ENCODE measurements around the gene PPP2R2C. TPM values are rescaled to one million over a fixed set of nuclear protein-coding genes. Genes with fewer than 3 reads are reported as not detected.

The PPP2R2C gene
- total RNA-seq, 2 experiments from 2014 or later = not detected

- CTCF ChIA-PET (ENCODE audit: unreplicated experiment) = no interaction called here
- H3K9me2 ChIP-seq (ENCODE audit: insufficient read depth, low read length) = no peaks in the 10 kb centered on the region
- H2AFZ ChIP-seq (ENCODE audit: low read length) = no peak overlapping the region
- no peak overlapping the region for H3K4me3 ChIP-seq (ENCODE audit: low read depth, low read length, poor library complexity, severe bottlenecking)
- DNase-seq (ENCODE audit: low spot score) = no peak
- POLR2A ChIA-PET = no interaction called here
- no peaks in the 10 kb centered on the region for H4K20me1 ChIP-seq (ENCODE audit: insufficient read depth, low read length)
- H3K36me3 ChIP-seq (ENCODE audit: insufficient read depth, low read length) = no peaks in the 10 kb centered on the region
- H3K4me1 ChIP-seq (ENCODE audit: insufficient read depth, low read length, poor library complexity, severe bottlenecking) = no peaks in the 10 kb centered on the region
- BruUV-seq (replicated peaks) = no TSS peak
- no peaks in the 10 kb centered on the region for H3K79me2 ChIP-seq (ENCODE audit: insufficient read depth, low read depth, low read length)
- H3K27ac ChIP-seq (ENCODE audit: low read depth, low read length, poor library complexity, severe bottlenecking) = no peak overlapping the region
- H3K9me3 ChIP-seq (ENCODE audit: low read length) = peaks cover 12% of the 10 kb centered on the region
- no peak for TF ChIP-seq EZH2phosphoT487 (IDR thresholded peaks at IDR 0.05; ENCODE audit: borderline replicate concordance, low read depth, low read length)
- TF ChIP-seq, protein P1, sequence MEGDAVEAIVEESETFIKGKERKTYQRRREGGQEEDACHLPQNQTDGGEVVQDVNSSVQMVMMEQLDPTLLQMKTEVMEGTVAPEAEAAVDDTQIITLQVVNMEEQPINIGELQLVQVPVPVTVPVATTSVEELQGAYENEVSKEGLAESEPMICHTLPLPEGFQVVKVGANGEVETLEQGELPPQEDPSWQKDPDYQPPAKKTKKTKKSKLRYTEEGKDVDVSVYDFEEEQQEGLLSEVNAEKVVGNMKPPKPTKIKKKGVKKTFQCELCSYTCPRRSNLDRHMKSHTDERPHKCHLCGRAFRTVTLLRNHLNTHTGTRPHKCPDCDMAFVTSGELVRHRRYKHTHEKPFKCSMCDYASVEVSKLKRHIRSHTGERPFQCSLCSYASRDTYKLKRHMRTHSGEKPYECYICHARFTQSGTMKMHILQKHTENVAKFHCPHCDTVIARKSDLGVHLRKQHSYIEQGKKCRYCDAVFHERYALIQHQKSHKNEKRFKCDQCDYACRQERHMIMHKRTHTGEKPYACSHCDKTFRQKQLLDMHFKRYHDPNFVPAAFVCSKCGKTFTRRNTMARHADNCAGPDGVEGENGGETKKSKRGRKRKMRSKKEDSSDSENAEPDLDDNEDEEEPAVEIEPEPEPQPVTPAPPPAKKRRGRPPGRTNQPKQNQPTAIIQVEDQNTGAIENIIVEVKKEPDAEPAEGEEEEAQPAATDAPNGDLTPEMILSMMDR (conservative IDR thresholded peaks at IDR 0.05; ENCODE audit: low read length) = no peak
- intact Hi-C loops (cut with micrococcal nuclease; ENCODE audit: unreplicated experiment) = no loop called here
- no peak overlapping the region for H3K4me2 ChIP-seq (ENCODE audit: low read length)
Measured at GRCh38 chr4:6502747-6503465, 30.5 kb upstream of the PPP2R2C start.

GRCh38 chr4:6502147-6502546 is 29.7 kb upstream of the PPP2R2C start:
- DNase-seq (ENCODE audit: low spot score) = no peak
- Histone ChIP-seq H3K4me2 (ENCODE audit: low read length) (no peak overlapping the region), H3K4me3 (ENCODE audit: low read depth, low read length, poor library complexity, severe bottlenecking) (no peak overlapping the region), H3K27ac (ENCODE audit: low read depth, low read length, poor library complexity, severe bottlenecking) (no peak overlapping the region), H4K20me1 (ENCODE audit: insufficient read depth, low read length) (no peaks in the 10 kb centered on the region), H3K36me3 (ENCODE audit: insufficient read depth, low read length) (no peaks in the 10 kb centered on the region), H2AFZ (ENCODE audit: low read length) (no peak overlapping the region), H3K79me2 (ENCODE audit: insufficient read depth, low read depth, low read length) (no peaks in the 10 kb centered on the region), H3K4me1 (ENCODE audit: insufficient read depth, low read length, poor library complexity, severe bottlenecking) (no peaks in the 10 kb centered on the region), H3K9me3 (ENCODE audit: low read length) (peaks cover 12% of the 10 kb centered on the region), H3K9me2 (ENCODE audit: insufficient read depth, low read length) (no peaks in the 10 kb centered on the region)
- no TSS peak for BruUV-seq (replicated peaks)
- TF ChIP-seq, protein P1 (conservative IDR thresholded peaks at IDR 0.05; ENCODE audit: low read length) = no peak
- no peak for TF ChIP-seq EZH2phosphoT487 (IDR thresholded peaks at IDR 0.05; ENCODE audit: borderline replicate concordance, low read depth, low read length)
- ChIA-PET CTCF (ENCODE audit: unreplicated experiment) (no interaction called here), POLR2A (no interaction called here)
- intact Hi-C loops (cut with micrococcal nuclease; ENCODE audit: unreplicated experiment) = no loop called here

DNA sequence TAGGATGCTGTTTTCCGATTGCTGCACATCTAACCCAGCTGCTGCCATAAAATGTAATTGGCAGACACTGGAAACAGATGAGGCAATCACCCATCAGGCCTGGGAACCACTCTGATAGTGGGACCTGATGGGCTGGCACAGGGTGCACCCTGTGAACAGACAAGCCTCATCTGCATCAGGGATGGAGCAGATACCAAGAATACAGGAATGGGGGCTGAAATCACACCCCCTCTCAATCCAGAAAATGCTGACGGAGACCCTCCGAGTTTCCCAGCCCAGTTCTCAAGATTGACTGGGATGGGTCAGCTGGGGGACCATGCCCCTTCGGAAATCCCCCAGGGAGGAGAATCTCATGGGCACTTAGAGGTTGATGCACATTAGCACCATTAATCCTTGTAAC is 28.8 kb upstream of the PPP2R2C start:
- H3K9me2 ChIP-seq (ENCODE audit: insufficient read depth, low read length) = no peaks in the 10 kb centered on the region
- no peaks in the 10 kb centered on the region for H4K20me1 ChIP-seq (ENCODE audit: insufficient read depth, low read length)
- H3K4me2 ChIP-seq (ENCODE audit: low read length) = no peak overlapping the region
- no peak overlapping the region for H3K4me3 ChIP-seq (ENCODE audit: low read depth, low read length, poor library complexity, severe bottlenecking)
- intact Hi-C loops (cut with micrococcal nuclease; ENCODE audit: unreplicated experiment) = no loop called here
- no peaks in the 10 kb centered on the region for H3K36me3 ChIP-seq (ENCODE audit: insufficient read depth, low read length)
- peaks cover 12% of the 10 kb centered on the region for H3K9me3 ChIP-seq (ENCODE audit: low read length)
- no peak overlapping the region for H2AFZ ChIP-seq (ENCODE audit: low read length)
- H3K4me1 ChIP-seq (ENCODE audit: insufficient read depth, low read length, poor library complexity, severe bottlenecking) = no peaks in the 10 kb centered on the region
- ChIA-PET POLR2A (no interaction called here), CTCF (ENCODE audit: unreplicated experiment) (no interaction called here)
- H3K27ac ChIP-seq (ENCODE audit: low read depth, low read length, poor library complexity, severe bottlenecking) = no peak overlapping the region
- BruUV-seq (replicated peaks) = no TSS peak
- no peaks in the 10 kb centered on the region for H3K79me2 ChIP-seq (ENCODE audit: insufficient read depth, low read depth, low read length)
- no peak for TF ChIP-seq EZH2phosphoT487 (IDR thresholded peaks at IDR 0.05; ENCODE audit: borderline replicate concordance, low read depth, low read length)
- TF ChIP-seq, protein P1 (conservative IDR thresholded peaks at IDR 0.05; ENCODE audit: low read length) = no peak
- no peak for DNase-seq (ENCODE audit: low spot score)

Data from OCI-LY7 (cell line).